ENCODE results near the gene PATE1.
"Not testable (repeated sequence)": the region's sequence is repeated elsewhere in the genome, so short reads cannot be mapped to it uniquely, and the experiment has no call there.

The PATE1 gene

DNA sequence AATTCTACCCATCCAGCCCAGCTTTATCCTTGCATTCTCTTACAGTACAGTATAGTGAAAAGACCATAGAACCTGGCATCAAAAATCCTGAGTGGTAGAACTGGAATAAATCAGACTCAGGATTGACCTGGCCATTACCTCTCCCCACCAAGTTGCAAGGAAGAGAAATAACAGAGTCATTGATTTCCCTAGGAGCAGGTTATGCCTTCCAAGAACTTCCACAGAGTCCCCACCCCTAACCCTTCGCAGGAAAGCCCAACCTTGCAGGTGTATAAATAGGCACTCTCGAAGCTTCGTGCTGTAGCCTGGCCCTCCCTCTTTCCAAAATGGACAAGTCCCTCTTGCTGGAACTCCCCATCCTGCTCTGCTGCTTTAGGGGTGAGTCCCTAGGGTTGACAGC lies at the start of gene PATE1:
TSS of gene PATE1 (plus strand) at position 301 of the 400 bp plus-strand sequence. CDS start at position 327, 26 bp downstream.
- H3K9me3 Mint-ChIP-seq = no peaks in the 10 kb centered on the region
- no peak within 1 kb of the TSS for H3K4me3 Mint-ChIP-seq
- no peaks in the 10 kb centered on the region for H3K4me1 Mint-ChIP-seq (ENCODE audit: low read depth)
- H3K27ac Mint-ChIP-seq = no peak within 1 kb of the TSS
- peaks cover 4% of the 10 kb centered on the region for H3K27me3 Mint-ChIP-seq (ENCODE audit: low read depth)
- H3K36me3 Mint-ChIP-seq (ENCODE audit: low read depth) = no peaks in the 10 kb centered on the region

GRCh38 chr11:125701018-125701610 lies 45.0 kb upstream of the PATE1 start:
- Mint-ChIP-seq H3K27ac (no peak overlapping the region), H3K9me3 (no peaks in the 10 kb centered on the region), H3K36me3 (ENCODE audit: low read depth) (no peaks in the 10 kb centered on the region), H3K4me1 (ENCODE audit: low read depth) (no peaks in the 10 kb centered on the region), H3K4me3 (no peak overlapping the region), H3K27me3 (ENCODE audit: low read depth) (peaks cover 1% of the 10 kb centered on the region)

GRCh38 chr11:125701858-125702621 lies 44.0 kb upstream of the PATE1 start:
- H3K4me3 Mint-ChIP-seq = no peak overlapping the region
- H3K4me1 Mint-ChIP-seq (ENCODE audit: low read depth) = no peaks in the 10 kb centered on the region
- H3K27me3 Mint-ChIP-seq (ENCODE audit: low read depth) = peaks cover 4% of the 10 kb centered on the region
- H3K9me3 Mint-ChIP-seq = no peaks in the 10 kb centered on the region
- no peaks in the 10 kb centered on the region for H3K36me3 Mint-ChIP-seq (ENCODE audit: low read depth)
- H3K27ac Mint-ChIP-seq = no peak overlapping the region

- not testable (repeated sequence) for H3K4me1 Mint-ChIP-seq (ENCODE audit: low read depth); H3K4me3 Mint-ChIP-seq; H3K9me3 Mint-ChIP-seq; H3K27ac Mint-ChIP-seq; H3K36me3 Mint-ChIP-seq (ENCODE audit: low read depth)
- peaks cover 13% of the 10 kb centered on the region for H3K27me3 Mint-ChIP-seq (ENCODE audit: low read depth)
These were observed 41.4 kb upstream of the PATE1 start for GRCh38 chr11:125704686-125705085.

DNA sequence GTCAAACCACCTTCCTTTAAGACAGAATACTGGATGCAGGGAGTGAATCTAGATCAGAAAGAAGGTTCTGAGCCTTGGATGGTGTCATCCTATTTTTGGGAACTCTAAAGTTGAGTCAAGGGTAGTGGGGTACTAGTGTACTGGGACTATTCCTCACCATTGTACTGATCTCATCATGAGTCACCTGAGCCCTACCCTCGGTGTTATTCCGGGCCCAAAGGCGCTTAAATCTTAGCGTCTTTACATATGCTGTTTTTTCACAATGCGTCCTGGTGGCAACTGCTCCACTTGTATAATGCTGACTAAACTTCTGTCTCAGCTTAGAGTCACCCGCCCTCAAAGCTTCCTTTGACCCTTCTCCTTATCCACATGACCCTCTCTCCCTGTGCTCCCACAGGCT lies 25.3 kb upstream of the PATE1 start:
- no peak overlapping the region for H3K27ac Mint-ChIP-seq
- H3K36me3 Mint-ChIP-seq (ENCODE audit: low read depth) = no peaks in the 10 kb centered on the region
- H3K4me1 Mint-ChIP-seq (ENCODE audit: low read depth) = no peaks in the 10 kb centered on the region

GRCh38 chr11:125724125-125724524 lies 22.0 kb upstream of the PATE1 start:
- Mint-ChIP-seq H3K27me3 (ENCODE audit: low read depth) (peaks cover 14% of the 10 kb centered on the region), H3K4me1 (ENCODE audit: low read depth) (no peaks in the 10 kb centered on the region)

More for the DNA sequence above, 25.3 kb upstream of the PATE1 start:
- Mint-ChIP-seq H3K4me3 (no peak overlapping the region), H3K27me3 (ENCODE audit: low read depth) (peaks cover 4% of the 10 kb centered on the region), H3K9me3 (no peaks in the 10 kb centered on the region)

DNA sequence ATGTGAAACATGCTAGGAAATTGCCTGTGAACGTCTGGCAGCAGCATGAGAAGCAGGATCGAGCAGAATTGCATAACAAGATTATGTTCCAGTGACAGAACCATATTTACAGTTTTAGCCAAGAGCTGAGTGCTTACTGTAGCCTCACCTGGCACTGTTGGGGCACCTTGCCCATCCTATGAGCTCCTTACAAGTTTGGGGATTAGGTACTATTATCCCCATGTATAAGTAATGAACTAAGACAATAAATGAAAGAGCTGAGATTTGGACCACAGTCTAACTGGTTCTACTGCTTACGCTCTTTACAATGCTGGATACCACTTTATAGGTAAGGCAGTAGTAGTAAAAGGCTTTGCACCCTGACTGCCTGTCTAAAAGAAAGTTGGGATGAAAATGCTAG lies 17.1 kb upstream of the PATE1 start:
- Mint-ChIP-seq H3K27ac (no peak overlapping the region), H3K27me3 (ENCODE audit: low read depth) (peaks cover 12% of the 10 kb centered on the region), H3K4me3 (no peak overlapping the region), H3K9me3 (no peaks in the 10 kb centered on the region), H3K36me3 (ENCODE audit: low read depth) (no peaks in the 10 kb centered on the region), H3K4me1 (ENCODE audit: low read depth) (no peaks in the 10 kb centered on the region)

More at GRCh38 chr11:125724125-125724524, 22.0 kb upstream of the PATE1 start:
- Mint-ChIP-seq H3K36me3 (ENCODE audit: low read depth) (no peaks in the 10 kb centered on the region), H3K4me3 (no peak overlapping the region), H3K27ac (no peak overlapping the region), H3K9me3 (no peaks in the 10 kb centered on the region)

DNA sequence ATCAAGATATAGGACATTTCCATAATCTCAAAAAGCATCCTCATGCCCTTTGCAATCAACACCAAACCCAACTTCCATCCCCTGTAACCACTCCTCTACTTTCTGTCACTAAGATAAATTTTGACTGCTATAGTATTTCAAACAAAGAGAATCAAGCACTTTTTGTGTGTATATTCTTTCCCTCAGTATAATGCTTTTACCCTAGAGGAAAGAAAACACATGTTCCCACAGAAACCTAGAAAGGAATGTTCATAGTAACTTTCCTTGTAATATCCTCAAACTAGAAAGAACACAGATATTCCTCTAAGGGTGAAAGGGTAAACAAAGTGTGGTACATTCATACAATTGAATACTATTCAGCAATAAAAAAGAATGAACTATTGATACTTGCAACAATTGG lies 5.5 kb upstream of the PATE1 start:
- Mint-ChIP-seq H3K36me3 (ENCODE audit: low read depth) (no peaks in the 10 kb centered on the region), H3K4me3 (no peak overlapping the region), H3K4me1 (ENCODE audit: low read depth) (no peaks in the 10 kb centered on the region), H3K27me3 (ENCODE audit: low read depth) (peaks cover 17% of the 10 kb centered on the region), H3K9me3 (no peaks in the 10 kb centered on the region), H3K27ac (no peak overlapping the region)

GRCh38 chr11:125743681-125744080 lies 2.4 kb upstream of the PATE1 start:
- Mint-ChIP-seq H3K4me1 (ENCODE audit: low read depth) (no peaks in the 10 kb centered on the region), H3K4me3 (no peak overlapping the region), H3K36me3 (ENCODE audit: low read depth) (no peaks in the 10 kb centered on the region), H3K27ac (no peak overlapping the region), H3K9me3 (no peaks in the 10 kb centered on the region), H3K27me3 (ENCODE audit: low read depth) (peaks cover 4% of the 10 kb centered on the region)

- no peaks in the 10 kb centered on the region for H3K4me1 Mint-ChIP-seq (ENCODE audit: low read depth)
- H3K9me3 Mint-ChIP-seq = no peaks in the 10 kb centered on the region
- H3K27ac Mint-ChIP-seq = no peak overlapping the region
- H3K27me3 Mint-ChIP-seq (ENCODE audit: low read depth) = peaks cover 3% of the 10 kb centered on the region
- H3K36me3 Mint-ChIP-seq (ENCODE audit: low read depth) = no peaks in the 10 kb centered on the region
- H3K4me3 Mint-ChIP-seq = no peak overlapping the region
These were observed 4.5 kb downstream of the PATE1 start for GRCh38 chr11:125750629-125751028.

- H3K4me3 Mint-ChIP-seq = no peak overlapping the region
- no peaks in the 10 kb centered on the region for H3K36me3 Mint-ChIP-seq (ENCODE audit: low read depth)
These were observed 10.0 kb downstream of the PATE1 start for GRCh38 chr11:125756050-125756449.

DNA sequence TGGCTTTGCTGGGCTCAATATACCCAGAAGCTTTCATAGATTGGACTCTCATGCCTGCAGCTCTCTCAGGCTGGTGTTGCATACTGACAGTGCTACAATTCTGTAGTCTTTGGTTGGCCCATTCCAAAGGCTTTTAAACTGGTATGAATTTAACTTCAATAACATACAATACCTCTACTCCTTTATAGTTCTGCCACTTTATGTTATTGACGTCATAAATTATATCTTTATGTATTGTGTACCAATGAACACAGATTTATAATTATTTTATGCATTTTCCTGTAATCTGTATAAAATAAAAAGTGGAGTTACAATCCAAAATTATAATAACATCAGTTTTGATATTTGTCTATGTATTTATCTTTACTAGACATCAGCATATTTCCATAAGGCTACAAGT lies 16.4 kb downstream of the PATE1 start:
- no peaks in the 10 kb centered on the region for H3K9me3 Mint-ChIP-seq
- H3K27me3 Mint-ChIP-seq (ENCODE audit: low read depth) = peaks cover 30% of the 10 kb centered on the region
- H3K36me3 Mint-ChIP-seq (ENCODE audit: low read depth) = no peaks in the 10 kb centered on the region
- H3K4me3 Mint-ChIP-seq = no peak overlapping the region
- no peak overlapping the region for H3K27ac Mint-ChIP-seq
- H3K4me1 Mint-ChIP-seq (ENCODE audit: low read depth) = no peaks in the 10 kb centered on the region

More at GRCh38 chr11:125756050-125756449, 10.0 kb downstream of the PATE1 start:
- H3K27me3 Mint-ChIP-seq (ENCODE audit: low read depth) = peaks cover 22% of the 10 kb centered on the region
- H3K27ac Mint-ChIP-seq = no peak overlapping the region
- no peaks in the 10 kb centered on the region for H3K9me3 Mint-ChIP-seq
- H3K4me1 Mint-ChIP-seq (ENCODE audit: low read depth) = no peaks in the 10 kb centered on the region

DNA sequence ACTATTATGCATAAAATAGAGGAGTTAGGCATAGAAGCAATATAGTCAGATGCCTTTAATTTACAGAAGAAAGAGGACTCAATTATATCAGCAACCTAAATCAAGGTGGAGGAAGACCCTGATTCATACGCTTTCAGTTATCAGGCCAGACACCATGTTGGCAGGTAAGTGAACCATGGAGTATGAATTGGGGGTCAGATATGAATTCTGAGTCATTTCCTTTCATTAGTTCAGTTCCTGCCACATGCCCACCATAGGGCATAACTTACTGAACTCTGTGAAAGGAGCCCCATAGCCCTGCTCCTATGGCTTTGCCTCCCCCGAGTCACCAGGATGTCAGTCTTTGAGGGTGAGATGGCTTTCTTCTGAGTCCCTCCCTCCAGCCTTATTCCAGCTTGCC lies 17.4 kb downstream of the PATE1 start:
- Mint-ChIP-seq H3K36me3 (ENCODE audit: low read depth) (no peaks in the 10 kb centered on the region), H3K27me3 (ENCODE audit: low read depth) (peaks cover 22% of the 10 kb centered on the region), H3K9me3 (no peaks in the 10 kb centered on the region), H3K27ac (no peak overlapping the region), H3K4me1 (ENCODE audit: low read depth) (no peaks in the 10 kb centered on the region), H3K4me3 (no peak overlapping the region)

- H3K9me3 Mint-ChIP-seq = no peaks in the 10 kb centered on the region
- peaks cover 16% of the 10 kb centered on the region for H3K27me3 Mint-ChIP-seq (ENCODE audit: low read depth)
- H3K4me1 Mint-ChIP-seq (ENCODE audit: low read depth) = no peaks in the 10 kb centered on the region
- H3K36me3 Mint-ChIP-seq (ENCODE audit: low read depth) = no peaks in the 10 kb centered on the region
- no peak overlapping the region for H3K4me3 Mint-ChIP-seq
- H3K27ac Mint-ChIP-seq = no peak overlapping the region
These were observed 20.2 kb downstream of the PATE1 start for GRCh38 chr11:125766251-125766650.

GRCh38 chr11:125768336-125769046 lies 22.4 kb downstream of the PATE1 start:
- Mint-ChIP-seq H3K9me3 (no peaks in the 10 kb centered on the region), H3K36me3 (ENCODE audit: low read depth) (no peaks in the 10 kb centered on the region), H3K27me3 (ENCODE audit: low read depth) (peaks cover 16% of the 10 kb centered on the region), H3K4me1 (ENCODE audit: low read depth) (no peaks in the 10 kb centered on the region), H3K4me3 (no peak overlapping the region), H3K27ac (no peak overlapping the region)

Measured in T-helper 1 cell treated with Interleukin-12 subunit alpha and Interleukin-12 subunit beta and Interleukin-4 antibody, amounts not matched to agents 30 μg/mL and 1 μg/mL, for 36 hours (primary cell).